ENCODE measurements around the gene SAMD4A.
"Not testable (repeated sequence)": the region's sequence is repeated elsewhere in the genome, so short reads cannot be mapped to it uniquely, and the experiment has no call there.

SAMD4A gene

GRCh38 chr14:54785778-54786770 lies 219.1 kb downstream of the SAMD4A start:
- no peak for DNase-seq

GRCh38 chr14:54786838-54787237 lies 219.9 kb downstream of the SAMD4A start:
- no peak for DNase-seq

DNA sequence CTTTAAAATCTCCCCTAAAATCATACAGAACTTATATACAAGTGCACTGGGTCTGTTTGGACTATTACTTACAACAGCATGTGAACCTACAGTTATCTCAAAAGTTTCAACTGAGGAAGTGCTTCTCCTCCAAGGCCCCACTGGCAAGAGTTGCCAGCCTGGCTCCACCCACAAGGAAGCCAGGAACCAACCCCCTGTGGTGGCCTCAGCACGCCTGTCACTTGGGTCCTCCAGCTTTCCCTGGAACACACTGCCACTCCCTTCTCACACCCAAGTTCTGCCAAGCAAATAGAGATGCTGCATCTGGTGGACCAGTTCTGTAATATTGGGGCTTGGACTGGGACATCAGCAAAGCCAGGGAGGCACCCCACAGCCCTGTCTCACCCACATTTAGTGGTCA lies 220.3 kb downstream of the SAMD4A start:
- DNase-seq, result no peak

- DNase-seq, result no peak
Measured at GRCh38 chr14:54788701-54789100, 221.8 kb downstream of the SAMD4A start.

DNA sequence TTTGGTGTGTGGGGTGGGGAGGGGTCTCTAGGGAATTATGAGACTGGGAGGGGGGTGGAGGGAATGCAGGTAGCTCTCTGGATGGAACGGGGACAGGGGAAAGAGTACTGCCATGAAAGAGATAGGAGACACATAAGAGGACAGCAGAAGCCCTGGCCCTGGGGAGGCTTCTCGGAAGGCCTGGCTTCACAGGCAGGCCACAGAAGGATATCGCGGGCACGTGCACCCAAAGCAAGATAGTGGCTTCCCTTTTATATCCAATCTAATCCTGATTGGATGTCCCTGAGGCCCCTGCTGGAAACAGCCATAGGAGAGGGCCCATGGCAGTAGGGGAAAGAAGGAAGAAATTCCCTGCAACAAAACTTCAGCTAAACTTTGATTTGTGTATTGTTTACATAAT lies 222.2 kb downstream of the SAMD4A start:
- no peak for DNase-seq

DNA sequence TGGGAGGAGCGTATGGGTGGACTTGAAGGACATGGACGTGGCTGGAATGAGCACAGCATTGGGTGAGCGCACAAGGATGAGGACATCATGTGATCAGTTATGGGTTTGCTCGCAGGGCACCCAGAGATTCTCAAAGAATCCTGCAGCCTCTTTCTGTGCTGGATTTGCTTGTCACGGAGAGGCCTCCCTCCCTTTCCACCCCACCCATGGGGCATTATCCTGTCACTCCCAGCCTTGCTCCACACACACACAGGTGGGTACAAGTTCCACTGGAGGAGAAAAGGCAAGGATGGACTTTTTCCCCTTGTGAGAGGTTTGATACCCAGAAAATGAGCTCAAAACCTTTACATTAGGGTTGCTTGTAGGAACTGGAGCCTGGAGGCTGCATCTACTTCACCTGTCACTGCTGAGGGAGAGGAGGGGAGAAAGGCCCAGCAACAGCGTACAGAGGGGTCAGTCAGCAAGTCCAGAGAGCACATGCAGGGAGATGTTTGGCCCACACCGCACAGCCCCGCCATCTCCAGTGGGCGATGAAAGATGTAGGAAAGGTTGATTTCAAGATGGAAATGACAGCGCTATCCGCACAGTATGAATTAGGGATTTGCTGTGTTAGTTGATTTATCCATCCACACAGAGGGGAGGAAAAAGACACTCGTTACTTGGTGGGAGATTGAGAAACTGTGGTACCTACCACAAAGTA lies 223.0 kb downstream of the SAMD4A start:
- no peak for DNase-seq

- DNase-seq, result no peak
Measured at GRCh38 chr14:54791001-54791400, 224.1 kb downstream of the SAMD4A start.

- DNase-seq, result no peak
Measured at GRCh38 chr14:54792288-54792687, 225.4 kb downstream of the SAMD4A start.

GRCh38 chr14:54794159-54794558 lies 227.2 kb downstream of the SAMD4A start:
- DNase-seq, result no peak

GRCh38 chr14:54794796-54795195 lies 227.9 kb downstream of the SAMD4A start:
- DNase-seq, result no peak

DNA sequence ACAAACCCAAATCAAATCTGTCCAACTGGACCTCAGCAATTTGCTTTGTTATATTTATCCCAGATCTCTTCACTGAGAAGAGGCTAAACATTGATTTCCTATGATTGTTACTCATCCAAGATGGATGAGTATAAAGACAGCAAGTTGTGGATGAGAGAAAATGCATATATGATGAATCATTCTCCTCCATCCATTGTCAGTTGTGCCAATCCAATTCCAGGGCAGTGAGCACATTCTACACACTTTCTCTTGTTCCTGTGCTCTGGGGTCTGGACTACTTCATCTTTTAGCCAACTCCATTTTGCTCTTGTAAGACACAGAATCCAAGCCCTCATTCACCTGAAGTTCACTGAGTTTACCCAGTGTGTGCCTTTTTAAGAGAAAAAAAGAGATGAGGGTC lies 230.0 kb downstream of the SAMD4A start:
- no peak for DNase-seq

GRCh38 chr14:54797556-54797955 lies 230.6 kb downstream of the SAMD4A start:
- no peak for DNase-seq

DNA sequence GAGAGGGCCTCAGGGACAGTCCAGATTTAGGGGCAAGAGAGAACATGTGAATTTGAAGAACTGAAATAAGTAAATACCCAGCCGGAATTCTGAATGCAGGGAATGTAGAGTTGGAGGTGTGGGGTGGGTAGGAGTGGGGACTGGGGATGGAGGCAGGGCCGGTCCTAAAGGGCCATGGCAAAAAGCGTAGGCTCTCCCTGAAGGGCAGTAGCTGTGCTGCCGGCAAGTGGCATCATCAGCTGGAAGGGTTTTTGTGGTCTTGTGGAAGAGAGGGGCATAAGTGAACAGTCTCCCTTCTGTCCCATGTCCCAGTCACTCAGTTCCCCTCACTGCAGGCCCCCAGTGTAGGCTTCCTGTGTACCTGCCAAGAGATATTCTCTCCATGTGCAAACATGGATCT lies 231.1 kb downstream of the SAMD4A start:
- DNase-seq, result no peak

GRCh38 chr14:54798465-54799124 lies 231.7 kb downstream of the SAMD4A start:
- DNase-seq, result no peak

- not testable (repeated sequence) for DNase-seq
Measured at GRCh38 chr14:54801482-54801881, 234.6 kb downstream of the SAMD4A start.

DNA sequence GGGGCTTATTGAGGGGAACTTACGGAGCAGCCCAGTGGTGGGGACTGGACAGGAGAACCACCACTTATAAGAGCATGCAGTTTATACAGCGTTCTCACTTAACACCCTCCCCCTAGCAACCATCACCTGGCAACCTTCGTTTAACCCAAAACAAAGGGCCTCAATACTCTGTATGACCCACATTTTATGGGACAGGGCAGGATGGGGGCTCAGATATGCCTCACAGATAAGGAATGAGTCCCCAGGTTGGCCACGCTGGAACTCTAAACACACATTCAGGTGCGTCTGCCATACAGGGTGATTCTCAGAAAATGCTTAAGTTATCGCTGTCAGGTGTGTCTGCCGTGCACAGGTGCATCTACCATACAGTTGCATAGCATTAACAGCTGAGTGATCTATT lies 236.5 kb downstream of the SAMD4A start:
- no peak for DNase-seq

DNA sequence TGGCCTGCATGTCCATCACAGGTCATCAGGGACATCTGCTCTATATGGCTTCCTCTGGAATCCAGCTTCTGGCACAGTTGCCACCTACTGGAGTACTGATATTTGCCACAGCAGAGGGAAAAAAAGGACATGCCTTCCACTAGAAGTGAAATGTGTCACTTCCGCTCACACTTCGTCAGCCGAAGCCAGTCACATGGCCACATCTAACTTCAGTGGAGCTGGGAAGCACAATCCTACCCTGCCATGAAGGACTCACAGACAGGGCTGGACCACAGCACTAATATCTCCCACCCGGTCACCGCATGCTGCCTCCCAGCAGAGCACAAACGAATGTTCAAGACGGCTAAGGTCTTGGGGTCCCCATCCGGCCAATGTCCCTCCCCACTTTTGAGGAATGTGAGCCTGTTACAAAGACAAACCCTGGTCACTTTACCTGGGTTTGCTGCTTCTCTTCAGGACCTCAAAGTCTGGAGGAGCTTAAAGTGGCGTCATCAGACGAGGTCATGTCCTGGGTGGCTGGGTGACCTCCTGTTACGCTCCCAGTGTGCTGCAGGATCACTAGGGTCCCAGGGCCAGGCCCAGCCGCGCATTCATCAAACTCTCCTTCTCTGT lies 237.1 kb downstream of the SAMD4A start:
- peak in 1 of 2 experiments; percentile 10 for DNase-seq

GRCh38 chr14:54804538-54805041 lies 237.7 kb downstream of the SAMD4A start:
- peak in 1 of 2 experiments; percentile 16 for DNase-seq

GRCh38 chr14:54805070-54805444 lies 238.1 kb downstream of the SAMD4A start:
- no peak for DNase-seq

DNA sequence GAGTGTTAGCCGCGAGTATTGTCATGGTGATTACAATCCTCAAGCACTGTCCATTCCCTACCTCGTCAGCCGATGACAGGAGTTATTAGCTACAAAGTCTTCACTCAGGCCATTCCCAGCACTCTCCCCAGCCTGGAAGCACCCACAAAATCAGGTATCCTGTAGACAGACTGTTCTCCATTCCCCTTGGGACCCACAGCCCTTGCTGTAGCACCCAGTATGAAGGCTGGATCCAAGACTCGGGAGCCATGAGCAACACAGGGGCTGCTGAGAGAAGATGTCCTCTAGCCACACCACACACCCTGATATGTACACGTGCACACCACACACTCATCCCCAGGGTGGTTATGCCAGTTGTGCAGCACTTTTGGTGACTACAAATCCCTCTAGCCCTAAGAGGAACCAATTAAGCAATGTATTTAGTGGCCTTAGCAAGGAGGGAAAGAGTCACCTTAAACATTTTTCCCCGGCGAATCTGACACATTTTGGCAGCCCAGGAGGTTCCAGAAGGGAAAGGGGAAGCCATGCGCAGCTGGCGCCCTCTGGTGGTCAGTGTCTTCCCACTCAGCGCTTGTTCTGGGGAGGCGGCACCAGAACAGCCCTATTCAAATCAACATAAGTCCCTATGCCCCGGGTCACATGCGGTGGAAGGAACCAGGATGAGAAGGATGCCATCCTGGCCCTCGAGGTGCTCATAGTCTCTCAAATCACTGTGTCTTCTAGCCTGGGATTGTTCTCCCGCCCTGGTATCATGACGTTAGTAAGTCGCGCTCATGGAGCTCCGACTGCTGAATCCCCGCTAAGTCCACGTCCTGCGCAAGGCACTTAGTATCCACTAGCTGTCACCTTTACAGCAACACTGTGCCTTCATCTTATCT lies 238.8 kb downstream of the SAMD4A start:
- peak; percentile 88 for DNase-seq

DNA sequence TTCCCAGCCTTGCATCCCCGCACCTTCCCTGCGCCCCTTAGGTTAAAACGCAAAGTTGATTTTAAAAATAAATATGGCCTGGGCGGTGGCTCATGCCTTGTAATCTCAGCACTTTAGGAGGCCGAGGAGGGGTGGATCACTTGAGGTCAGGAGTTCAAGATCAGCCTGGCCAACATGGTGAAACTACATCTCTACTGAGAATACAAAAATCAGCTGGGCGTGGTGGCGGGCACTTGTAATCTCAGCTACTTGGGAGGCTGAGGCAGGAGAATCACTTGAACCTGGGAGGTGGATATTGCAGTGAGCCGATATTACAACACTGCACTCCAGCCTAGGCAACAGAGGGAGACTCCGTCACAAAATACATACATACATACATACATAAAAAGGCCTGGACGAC lies 239.7 kb downstream of the SAMD4A start:
- DNase-seq, result no peak

DNA sequence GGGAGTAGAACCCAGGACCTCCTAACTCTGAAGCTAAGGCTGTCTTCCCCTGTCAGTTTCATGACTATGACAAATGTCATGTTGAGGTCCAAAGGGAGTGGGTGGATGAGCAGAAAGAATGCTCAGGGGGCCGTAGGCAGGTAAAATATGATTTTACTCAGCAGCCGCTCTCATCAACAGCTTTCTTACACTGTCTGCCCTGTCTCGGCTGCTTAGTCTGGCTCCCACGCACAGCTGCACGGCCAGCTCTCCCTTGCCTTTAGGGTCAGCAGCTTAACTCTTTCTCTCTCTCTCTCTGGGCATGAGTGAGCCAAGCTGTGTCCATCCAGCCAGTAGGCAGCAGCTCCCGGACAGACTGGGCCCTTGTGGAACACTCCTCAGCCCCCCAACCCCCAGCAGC lies 240.5 kb downstream of the SAMD4A start:
- DNase-seq, result no peak

Data from activated T-cell treated with anti-CD3 and anti-CD28 coated beads, Interleukin-2, amount 50 U/mL, for 48 hours (primary cell).